DND-41 (cell line): ENCODE results near the gene DAAM2.

Source experiments
- ATAC-seq: fragments of 200-7000 bp; cut with Tn5 transposase; 3 replicates; pipeline ENCODE4 v1.9.1; 2021; ENCODE audit warnings: low read depth; ENCODE audit not compliant: insufficient read depth
- DNase-seq: peaks from one replicate; pipeline ENCODE4 v3.0.0-alpha.2; 2020
- H2AFZ ChIP-seq: 2 replicates; pipeline ENCODE4 v1.6.0; 2012; ENCODE audit warnings: low read depth, low read length
- H3K27ac ChIP-seq: 2 replicates; pipeline ENCODE4 v1.5.1; 2012; ENCODE audit warnings: low read length, inconsistent platforms
- H3K27me3 ChIP-seq: fragments of 200-600 bp; sonication (generic); 2 replicates; pipeline ENCODE4 v1.6.0; 2012; ENCODE audit warnings: low read length, mild to moderate bottlenecking, inconsistent platforms; ENCODE audit not compliant: insufficient read depth, poor library complexity
- H3K36me3 ChIP-seq: 2 replicates; pipeline ENCODE4 v1.5.1; 2012; ENCODE audit warnings: low read length, inconsistent platforms; ENCODE audit not compliant: insufficient read depth
- H3K4me1 ChIP-seq: 2 replicates; pipeline ENCODE4 v1.5.1; 2012; ENCODE audit warnings: mild to moderate bottlenecking, low read length; ENCODE audit not compliant: insufficient read depth
- H3K4me2 ChIP-seq: 2 replicates; pipeline ENCODE4 v1.6.0; 2012; ENCODE audit warnings: mild to moderate bottlenecking, moderate library complexity, low read length, inconsistent platforms; ENCODE audit not compliant: insufficient read depth
- H3K4me3 ChIP-seq, 2 experiments: fragments of 200-600 bp in 1 of 2; shearing (Covaris generic) in 1 of 2; 2 replicates each; pipeline ENCODE4 v1.5.1; 2012 to 2016; ENCODE audit warnings: inconsistent platforms in 2 of 2, low read length in 2 of 2, mild to moderate bottlenecking in 2 of 2, low read depth in 1 of 2, moderate library complexity in 1 of 2
- H3K79me2 ChIP-seq: 2 replicates; pipeline ENCODE4 v1.6.0; 2012; ENCODE audit warnings: low read length, inconsistent platforms; ENCODE audit not compliant: insufficient read depth
- H3K9ac ChIP-seq: 2 replicates; pipeline ENCODE4 v1.6.0; 2012; ENCODE audit warnings: low read depth, mild to moderate bottlenecking, inconsistent platforms, low read length, moderate library complexity
- H3K9me3 ChIP-seq: 2 replicates; pipeline ENCODE4 v1.5.1; 2012; ENCODE audit warnings: low read length, moderate library complexity, mild to moderate bottlenecking, inconsistent platforms; ENCODE audit not compliant: insufficient read depth, severe bottlenecking
- H4K20me1 ChIP-seq: 2 replicates; pipeline ENCODE4 v1.6.0; 2012; ENCODE audit warnings: low read length; ENCODE audit not compliant: insufficient read depth
- EZH2 ChIP-seq: IDR thresholded peaks from 3 replicates; pipeline ENCODE4 v1.6.1; 2012; ENCODE audit warnings: borderline replicate concordance, low read depth, mild to moderate bottlenecking, moderate library complexity, low read length, inconsistent platforms; ENCODE audit not compliant: severe bottlenecking
- TF ChIP-seq, protein P1 (sequence below): IDR thresholded peaks from 2 replicates; pipeline ENCODE4 v1.5.1; 2012; ENCODE audit warnings: borderline replicate concordance, low read length, moderate library complexity, mild to moderate bottlenecking; ENCODE audit not compliant: poor library complexity, severe bottlenecking; ENCODE audit errors: extremely low read depth

Gene DAAM2

DNA sequence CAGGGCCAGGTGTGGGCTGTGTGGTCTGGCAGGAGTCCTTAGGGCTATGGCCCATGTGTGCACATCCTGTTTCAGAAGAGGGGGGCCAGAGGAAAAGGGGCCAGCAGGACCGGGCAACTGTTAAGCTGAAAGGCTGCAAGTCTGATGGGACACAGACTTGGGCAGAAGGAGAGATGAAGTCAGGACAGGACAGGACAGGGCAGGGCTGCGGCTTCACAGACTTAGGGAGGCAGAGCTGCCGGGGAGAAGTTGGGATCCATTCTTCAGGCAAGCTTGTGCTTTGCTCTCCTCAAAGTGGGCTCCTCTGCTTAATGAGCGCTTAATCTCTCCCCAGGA, 113.4 kb downstream of the DAAM2 start:
- H4K20me1 ChIP-seq, result no peaks in the 10 kb centered on the region
- no peak overlapping the region for H3K4me2 ChIP-seq
- H3K4me3 ChIP-seq, result no peak overlapping the region
- H3K79me2 ChIP-seq, result no peaks in the 10 kb centered on the region
- no peak for TF ChIP-seq EZH2
- TF ChIP-seq, protein P1, sequence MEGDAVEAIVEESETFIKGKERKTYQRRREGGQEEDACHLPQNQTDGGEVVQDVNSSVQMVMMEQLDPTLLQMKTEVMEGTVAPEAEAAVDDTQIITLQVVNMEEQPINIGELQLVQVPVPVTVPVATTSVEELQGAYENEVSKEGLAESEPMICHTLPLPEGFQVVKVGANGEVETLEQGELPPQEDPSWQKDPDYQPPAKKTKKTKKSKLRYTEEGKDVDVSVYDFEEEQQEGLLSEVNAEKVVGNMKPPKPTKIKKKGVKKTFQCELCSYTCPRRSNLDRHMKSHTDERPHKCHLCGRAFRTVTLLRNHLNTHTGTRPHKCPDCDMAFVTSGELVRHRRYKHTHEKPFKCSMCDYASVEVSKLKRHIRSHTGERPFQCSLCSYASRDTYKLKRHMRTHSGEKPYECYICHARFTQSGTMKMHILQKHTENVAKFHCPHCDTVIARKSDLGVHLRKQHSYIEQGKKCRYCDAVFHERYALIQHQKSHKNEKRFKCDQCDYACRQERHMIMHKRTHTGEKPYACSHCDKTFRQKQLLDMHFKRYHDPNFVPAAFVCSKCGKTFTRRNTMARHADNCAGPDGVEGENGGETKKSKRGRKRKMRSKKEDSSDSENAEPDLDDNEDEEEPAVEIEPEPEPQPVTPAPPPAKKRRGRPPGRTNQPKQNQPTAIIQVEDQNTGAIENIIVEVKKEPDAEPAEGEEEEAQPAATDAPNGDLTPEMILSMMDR, result no peak
- H2AFZ ChIP-seq, result no peak overlapping the region
- no peak for ATAC-seq
- H3K9ac ChIP-seq, result no peak overlapping the region
- DNase-seq, result no peak
- H3K36me3 ChIP-seq, result no peaks in the 10 kb centered on the region
- no peaks in the 10 kb centered on the region for H3K9me3 ChIP-seq
- H3K4me1 ChIP-seq, result no peaks in the 10 kb centered on the region
- no peak overlapping the region for H3K27ac ChIP-seq
- no peaks in the 10 kb centered on the region for H3K27me3 ChIP-seq

DNA sequence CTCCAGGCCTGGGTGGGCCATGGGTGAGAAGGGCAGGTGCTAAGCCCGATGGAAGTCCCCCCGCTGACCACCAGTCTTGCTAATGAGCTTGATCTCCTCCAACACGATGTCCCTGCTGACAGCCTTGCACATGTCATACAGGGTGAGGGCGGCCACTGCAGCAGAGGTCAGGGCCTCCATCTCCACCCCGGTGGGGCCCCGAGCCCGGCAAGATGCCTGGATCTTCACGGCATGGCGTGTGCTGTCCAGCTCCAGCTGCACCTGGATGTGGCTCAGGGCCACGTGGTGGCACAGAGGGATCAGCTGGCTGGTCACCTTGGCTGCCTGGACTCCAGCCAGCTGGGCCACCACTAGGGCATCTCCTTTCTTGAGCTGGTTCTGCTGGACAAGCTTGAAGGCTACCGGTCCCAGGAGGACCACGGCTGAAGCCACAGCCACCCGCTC, 114.2 kb downstream of the DAAM2 start:
- Histone ChIP-seq H3K9ac (no peak overlapping the region), H3K27me3 (no peaks in the 10 kb centered on the region), H3K4me3 (no peak overlapping the region), H3K79me2 (no peaks in the 10 kb centered on the region), H3K4me2 (no peak overlapping the region), H4K20me1 (no peaks in the 10 kb centered on the region), H3K36me3 (no peaks in the 10 kb centered on the region), H3K9me3 (no peaks in the 10 kb centered on the region), H3K4me1 (no peaks in the 10 kb centered on the region), H3K27ac (no peak overlapping the region), H2AFZ (no peak overlapping the region)
- no peak for TF ChIP-seq EZH2
- TF ChIP-seq, protein P1, result no peak
- ATAC-seq (no peak), DNase-seq (no peak)

DNA sequence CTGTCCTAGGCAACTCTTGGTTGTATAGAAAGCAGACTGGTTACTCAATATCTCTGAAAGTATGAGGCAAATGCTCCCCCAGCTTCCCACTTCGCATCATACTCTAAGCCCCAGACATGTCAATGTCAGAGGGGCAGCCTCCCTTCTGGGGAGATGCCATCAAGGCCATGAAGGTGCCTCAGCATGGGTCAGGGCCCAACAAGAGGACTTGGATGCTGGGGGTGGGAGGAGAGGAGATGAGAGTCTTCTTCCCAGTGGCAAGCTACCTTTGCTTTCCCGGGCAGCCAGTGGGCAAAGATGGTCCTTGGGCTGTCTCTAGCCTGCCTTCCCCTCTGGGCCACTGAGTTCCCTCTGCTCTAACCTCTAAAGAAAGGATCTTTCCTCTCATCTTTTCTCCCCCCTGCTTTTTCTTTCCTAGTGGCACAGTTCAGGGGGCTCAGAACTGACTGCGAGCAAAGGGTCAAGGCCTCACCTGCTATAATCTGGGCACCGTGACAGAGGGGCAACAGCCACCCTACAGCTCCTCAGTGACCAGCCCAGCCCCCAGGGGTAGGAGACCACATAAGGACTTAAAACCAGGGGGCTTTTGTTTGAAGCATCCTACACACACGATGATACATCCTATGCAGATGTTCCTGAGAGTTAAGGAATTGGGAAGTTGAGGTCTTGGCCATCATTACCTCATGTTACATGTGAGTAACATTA, 115.8 kb downstream of the DAAM2 start:
- Histone ChIP-seq H3K4me1 (no peaks in the 10 kb centered on the region), H3K4me3 (no peak overlapping the region), H3K79me2 (no peaks in the 10 kb centered on the region), H2AFZ (no peak overlapping the region), H4K20me1 (no peaks in the 10 kb centered on the region), H3K27ac (no peak overlapping the region), H3K36me3 (no peaks in the 10 kb centered on the region), H3K9me3 (no peaks in the 10 kb centered on the region), H3K4me2 (no peak overlapping the region), H3K27me3 (no peaks in the 10 kb centered on the region), H3K9ac (no peak overlapping the region)
- TF ChIP-seq, protein P1, result no peak
- TF ChIP-seq EZH2, result no peak
- DNase-seq, result no peak
- ATAC-seq, result no peak
